LNCaP clone FGC (cell line): ENCODE measurements around the gene GTF2A2.
"Not testable (repeated sequence)": the region's sequence is repeated elsewhere in the genome, so short reads cannot be mapped to it uniquely, and the experiment has no call there.

ENCODE experiments used
- DNase-seq: peaks from one replicate; pipeline ENCODE4 v3.0.0-alpha.2; 2011; ENCODE audit warnings: low read depth
- H3K4me3 ChIP-seq: 2 replicates; pipeline ENCODE4 v1.5.1; 2011; ENCODE audit warnings: mild to moderate bottlenecking, low read depth, low read length, control low read depth
- TF ChIP-seq, protein P1 (sequence below): IDR thresholded peaks from 2 replicates; pipeline ENCODE4 v1.5.1; 2012; ENCODE audit warnings: mild to moderate bottlenecking; ENCODE audit not compliant: control insufficient read depth, insufficient read depth; ENCODE audit errors: extremely low read depth

Gene GTF2A2

DNA sequence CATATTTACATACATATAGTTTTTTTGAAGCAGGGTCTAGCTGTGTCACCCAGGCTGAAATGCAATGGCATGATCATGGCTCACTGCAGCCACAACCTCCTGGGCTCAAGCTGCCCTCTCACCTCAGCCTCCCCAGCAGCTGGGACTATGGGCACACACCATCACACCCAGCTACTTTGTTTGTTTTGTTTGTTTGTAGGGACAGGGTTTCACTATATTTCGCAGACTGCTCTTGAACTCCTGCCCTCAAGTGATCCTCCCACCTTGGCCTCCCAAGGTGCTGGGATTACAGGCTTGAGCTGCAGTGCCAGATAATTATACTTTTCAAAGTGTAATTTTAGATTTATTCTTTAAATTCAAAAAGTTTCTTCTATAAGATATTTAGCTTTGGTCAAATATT is 10.2 kb downstream of the GTF2A2 start:
- no peak for DNase-seq
- H3K4me3 ChIP-seq, result no peak overlapping the region
- TF ChIP-seq, protein P1, sequence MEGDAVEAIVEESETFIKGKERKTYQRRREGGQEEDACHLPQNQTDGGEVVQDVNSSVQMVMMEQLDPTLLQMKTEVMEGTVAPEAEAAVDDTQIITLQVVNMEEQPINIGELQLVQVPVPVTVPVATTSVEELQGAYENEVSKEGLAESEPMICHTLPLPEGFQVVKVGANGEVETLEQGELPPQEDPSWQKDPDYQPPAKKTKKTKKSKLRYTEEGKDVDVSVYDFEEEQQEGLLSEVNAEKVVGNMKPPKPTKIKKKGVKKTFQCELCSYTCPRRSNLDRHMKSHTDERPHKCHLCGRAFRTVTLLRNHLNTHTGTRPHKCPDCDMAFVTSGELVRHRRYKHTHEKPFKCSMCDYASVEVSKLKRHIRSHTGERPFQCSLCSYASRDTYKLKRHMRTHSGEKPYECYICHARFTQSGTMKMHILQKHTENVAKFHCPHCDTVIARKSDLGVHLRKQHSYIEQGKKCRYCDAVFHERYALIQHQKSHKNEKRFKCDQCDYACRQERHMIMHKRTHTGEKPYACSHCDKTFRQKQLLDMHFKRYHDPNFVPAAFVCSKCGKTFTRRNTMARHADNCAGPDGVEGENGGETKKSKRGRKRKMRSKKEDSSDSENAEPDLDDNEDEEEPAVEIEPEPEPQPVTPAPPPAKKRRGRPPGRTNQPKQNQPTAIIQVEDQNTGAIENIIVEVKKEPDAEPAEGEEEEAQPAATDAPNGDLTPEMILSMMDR, result no peak

DNA sequence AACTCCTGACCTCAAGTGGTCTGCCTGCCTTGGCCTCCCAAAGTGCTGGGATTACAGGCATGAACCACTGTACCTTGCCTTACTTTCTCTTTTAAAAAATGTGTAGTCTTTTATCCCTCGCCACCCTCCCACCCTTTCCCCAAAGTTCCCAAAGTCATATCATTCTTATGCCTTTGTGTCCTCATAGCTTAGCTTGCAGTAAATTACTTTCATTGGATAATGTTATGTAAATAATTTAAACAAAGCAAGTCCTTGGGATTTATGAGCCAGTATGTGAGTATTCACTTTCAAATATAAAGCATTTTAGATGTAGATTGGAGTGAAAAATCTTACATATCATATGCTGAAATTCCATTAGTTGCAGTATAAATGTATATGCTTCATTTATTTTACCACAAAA is 11.0 kb downstream of the GTF2A2 start:
- TF ChIP-seq, protein P1, result no peak
- DNase-seq, result no peak
- H3K4me3 ChIP-seq, result no peak overlapping the region

DNA sequence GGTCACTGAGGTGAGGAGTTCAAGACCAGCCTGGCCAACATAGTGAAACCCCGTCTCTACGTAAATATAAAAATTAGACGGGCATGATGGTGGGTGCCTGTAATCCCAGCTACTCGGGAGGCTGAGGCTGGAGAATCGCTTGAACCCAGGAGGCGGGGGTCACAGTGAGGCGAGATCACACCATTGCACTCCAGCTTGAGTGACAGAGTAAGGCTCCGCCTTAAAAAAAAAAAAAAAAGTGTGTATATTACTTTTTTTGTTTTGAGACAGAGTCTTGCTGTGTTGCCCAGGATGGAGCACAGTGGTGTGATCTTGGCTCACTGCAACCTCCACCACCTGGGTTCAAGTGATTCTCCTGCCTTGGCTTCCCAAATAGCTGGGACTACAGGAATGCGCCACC is 11.5 kb downstream of the GTF2A2 start:
- DNase-seq, H3K4me3 ChIP-seq: not testable (repeated sequence)

DNA sequence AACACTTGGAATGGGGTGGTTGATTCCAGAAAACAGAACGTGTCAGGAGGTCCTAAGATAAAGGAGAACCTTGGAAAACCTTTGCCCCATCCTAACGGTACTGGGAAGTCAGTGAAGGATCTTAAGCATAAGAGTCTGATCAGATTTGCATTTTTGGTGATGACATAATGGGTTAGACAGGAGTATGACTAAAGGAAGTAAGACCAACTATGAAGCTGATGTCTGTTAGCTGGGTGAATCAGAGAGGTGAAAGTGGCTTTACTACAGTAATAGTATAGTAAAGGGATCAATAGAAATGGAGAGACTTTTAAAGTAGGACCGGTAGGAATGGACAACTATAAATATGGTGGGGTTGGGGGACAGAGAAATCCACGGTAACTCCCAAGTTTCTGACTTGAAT is 12.6 kb downstream of the GTF2A2 start:
- no peak overlapping the region for H3K4me3 ChIP-seq
- DNase-seq, result no peak
- TF ChIP-seq, protein P1, result no peak

DNA sequence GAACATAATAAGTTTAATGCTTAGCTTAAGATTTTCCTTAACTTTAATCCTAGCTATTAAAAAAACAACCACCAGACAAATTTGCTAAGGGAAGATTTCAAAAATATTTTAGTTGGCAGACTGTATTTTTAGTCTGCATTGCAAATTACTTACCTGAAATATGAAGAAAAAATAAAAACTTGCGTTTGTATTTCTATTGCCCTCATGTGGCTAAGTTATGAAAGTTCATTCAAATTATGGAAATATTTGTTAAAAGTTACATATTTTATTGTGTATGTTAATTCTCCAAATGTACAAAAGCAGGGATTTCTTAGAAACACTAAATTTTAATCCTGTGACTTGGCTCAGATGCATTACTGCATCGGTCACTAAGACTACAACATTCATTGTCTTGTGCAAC is 15.0 kb downstream of the GTF2A2 start:
- TF ChIP-seq, protein P1, result no peak
- H3K4me3 ChIP-seq, result no peak overlapping the region
- DNase-seq, result no peak

DNA sequence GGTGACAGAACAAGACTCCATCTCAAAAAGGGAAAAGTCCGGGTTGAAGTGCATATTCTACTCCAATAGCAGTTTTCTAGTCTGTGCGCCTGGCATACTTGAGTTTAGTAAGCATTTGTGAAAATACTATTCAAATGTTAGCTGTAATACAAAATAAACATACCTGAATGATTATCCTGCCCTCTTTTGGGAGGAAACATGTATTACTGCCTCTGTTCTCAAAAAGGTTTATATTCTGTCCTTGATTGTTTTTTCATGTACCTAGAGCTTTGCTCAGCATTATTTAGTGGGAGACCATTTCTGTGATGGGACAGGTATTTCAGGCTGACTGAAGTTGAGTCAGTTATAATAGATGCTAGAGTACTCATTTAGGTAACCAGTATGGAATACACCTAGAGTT is 19.8 kb downstream of the GTF2A2 start:
- not testable (repeated sequence) for DNase-seq, H3K4me3 ChIP-seq
- TF ChIP-seq, protein P1, result peak; percentile 35

DNA sequence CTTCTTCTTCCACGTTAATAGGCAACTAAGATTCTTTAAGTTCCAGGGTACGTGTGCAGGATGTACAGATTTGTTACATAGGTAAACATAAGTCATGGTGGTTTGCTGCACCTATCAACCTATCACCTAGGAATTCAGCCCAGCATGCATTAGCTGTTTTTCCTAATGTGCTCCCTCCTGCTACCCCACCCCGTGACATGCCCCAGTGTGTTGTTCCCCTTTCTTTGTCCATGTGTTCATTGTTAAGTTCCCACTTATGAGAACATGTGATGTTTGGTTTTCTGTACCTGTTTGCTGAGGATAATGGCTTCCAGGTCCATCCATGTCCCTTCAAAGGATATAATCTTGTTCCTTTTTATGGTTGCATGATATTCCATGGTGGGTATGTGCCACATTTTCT is 21.1 kb downstream of the GTF2A2 start:
- no peak for DNase-seq
- no peak overlapping the region for H3K4me3 ChIP-seq
- TF ChIP-seq, protein P1, result no peak

DNA sequence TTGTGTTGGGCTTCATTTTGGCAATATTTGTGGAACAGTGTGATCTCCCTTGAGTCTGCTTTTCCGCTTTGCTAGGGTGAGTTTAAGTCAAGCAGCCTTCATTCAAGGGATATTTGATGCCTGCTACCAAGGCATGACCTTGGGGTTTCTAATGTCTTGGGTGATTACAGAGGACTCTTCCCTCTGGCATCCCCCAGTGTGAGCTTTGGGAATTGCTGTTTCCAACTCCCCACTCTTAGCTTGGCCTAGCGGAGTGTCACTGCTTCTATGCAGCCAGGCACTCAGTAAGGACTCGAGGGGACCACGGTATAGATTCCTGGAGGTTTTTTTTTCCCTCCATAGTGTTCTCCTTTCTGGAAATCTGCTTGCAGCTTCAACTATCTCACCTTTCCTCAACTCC is 24.6 kb downstream of the GTF2A2 start:
- no peak for DNase-seq
- no peak overlapping the region for H3K4me3 ChIP-seq
- TF ChIP-seq, protein P1, result peak; percentile 36
